ENCODE data around the gene KIF3B.
"Not testable (repeated sequence)": the region's sequence is repeated elsewhere in the genome, so short reads cannot be mapped to it uniquely, and the experiment has no call there.

Gene KIF3B

GRCh38 chr20:32294071-32294470, 16.6 kb downstream of the KIF3B start:
- DNase-seq (ENCODE audit: low read depth in 3 of 3, low spot score in 1 of 3) = no peak

DNA sequence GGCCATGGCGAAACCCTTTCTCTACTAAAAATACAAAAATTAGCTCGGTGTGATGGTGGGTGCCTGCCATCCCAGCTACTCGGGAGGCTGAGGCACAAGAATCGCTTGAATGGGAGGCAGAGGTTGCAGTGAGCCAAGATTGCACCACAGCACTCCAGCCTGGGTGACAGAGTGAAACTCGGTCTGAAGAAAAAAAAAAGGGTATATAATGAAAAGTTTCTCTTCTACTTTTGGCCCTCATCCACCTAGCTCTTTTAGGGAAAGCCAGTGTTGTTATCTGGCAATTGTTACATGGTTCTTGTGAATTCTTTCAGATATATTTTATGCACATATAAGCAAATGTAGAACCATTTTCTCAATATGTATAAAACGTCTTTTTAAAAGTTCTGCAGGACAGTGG, 19.0 kb downstream of the KIF3B start:
- no peak for DNase-seq (ENCODE audit: low read depth in 3 of 3, low spot score in 1 of 3)

DNA sequence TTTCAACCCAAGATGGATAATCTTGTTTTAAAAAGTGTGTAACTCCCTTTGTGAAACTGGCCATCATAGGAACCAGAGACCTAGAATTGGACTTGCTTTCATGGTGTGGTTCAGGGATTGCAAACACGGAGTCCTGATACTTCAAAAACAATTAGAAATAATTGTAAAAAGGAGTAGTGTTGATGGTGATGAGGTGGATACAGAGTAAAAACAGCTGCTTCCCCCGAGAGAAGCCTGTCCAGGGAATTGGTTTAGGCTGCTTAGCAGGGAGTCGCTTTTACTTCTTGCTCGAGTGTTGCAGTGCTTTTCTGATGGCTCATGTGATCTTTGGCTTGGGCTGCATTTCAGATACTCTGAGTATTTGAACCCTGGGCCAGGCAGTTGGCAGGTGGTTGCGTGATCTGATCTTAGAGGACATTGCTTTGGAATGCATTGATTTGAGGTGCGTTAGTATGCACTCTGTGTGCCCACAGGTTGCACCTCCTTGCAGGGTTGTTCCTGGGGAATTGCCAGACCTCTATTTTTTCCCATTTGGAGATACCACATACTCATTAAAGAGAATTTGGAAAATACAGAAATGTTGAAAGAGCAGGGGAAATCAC, 19.5 kb downstream of the KIF3B start:
- DNase-seq (ENCODE audit: low read depth in 3 of 3, low spot score in 1 of 3) = no peak

DNA sequence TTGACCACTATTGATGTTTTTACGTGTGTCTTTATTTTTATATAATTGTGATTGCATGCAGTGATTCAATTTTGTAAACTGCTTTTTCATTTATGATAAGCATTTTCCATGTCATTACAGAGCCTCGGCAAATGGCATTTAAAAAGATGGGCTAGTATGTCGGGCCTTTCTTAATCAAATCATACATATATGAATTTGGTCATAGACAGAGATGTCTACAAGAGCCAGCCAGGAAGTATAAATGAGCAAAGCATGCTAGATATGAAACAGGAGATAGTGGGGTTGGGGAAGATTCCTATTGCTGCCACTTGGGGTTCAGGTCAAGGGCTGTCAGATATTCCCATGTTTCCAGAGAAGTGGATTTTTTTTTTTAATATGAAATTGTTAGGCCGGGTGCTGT, 20.0 kb downstream of the KIF3B start:
- no peak for DNase-seq (ENCODE audit: low read depth in 3 of 3, low spot score in 1 of 3)

DNA sequence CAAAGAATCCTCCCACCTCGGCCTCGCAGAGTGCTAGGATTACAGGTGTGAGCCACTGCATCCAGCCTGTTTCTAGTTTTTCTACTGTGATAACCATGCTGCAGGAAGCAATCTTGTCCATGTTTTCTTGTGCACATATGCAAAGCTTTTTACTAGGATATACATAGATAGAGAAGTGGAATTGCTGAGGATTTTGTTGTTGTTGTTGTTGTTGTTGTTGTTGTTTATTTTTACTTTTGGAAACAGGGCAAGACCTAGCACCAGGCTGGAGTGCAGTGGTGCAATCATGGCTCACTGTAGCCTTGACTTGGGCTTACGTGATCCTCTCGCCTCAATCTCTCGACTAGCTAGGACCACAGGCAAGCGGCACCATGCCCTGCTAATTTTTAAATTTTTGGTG, 23.2 kb downstream of the KIF3B start:
- no peak for DNase-seq (ENCODE audit: low read depth in 3 of 3, low spot score in 1 of 3)

GRCh38 chr20:32301719-32302506, 24.5 kb downstream of the KIF3B start:
- DNase-seq (ENCODE audit: low read depth in 3 of 3, low spot score in 1 of 3) = no peak

DNA sequence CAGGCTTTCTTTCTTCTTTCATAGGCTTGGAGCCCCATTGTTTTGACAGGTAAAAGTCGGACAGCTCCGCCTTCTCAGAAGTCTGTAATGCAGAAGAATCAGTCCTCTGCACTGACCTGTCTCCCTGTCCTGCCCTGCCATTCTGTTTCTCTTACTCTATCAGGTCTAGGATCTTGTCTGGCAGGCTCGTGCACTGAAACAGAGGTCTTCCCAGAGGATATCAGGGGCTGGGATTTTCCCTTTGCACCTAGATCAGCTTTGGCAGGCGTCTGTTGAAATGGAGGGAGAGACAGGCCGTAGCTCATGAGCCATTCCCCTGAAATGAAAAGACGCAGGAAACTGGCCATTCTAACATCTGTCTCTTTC, 25.0 kb downstream of the KIF3B start:
- no peak for DNase-seq (ENCODE audit: low read depth in 3 of 3, low spot score in 1 of 3)

- DNase-seq (ENCODE audit: low read depth in 3 of 3, low spot score in 1 of 3) = no peak
Measured at GRCh38 chr20:32304131-32304746, 26.8 kb downstream of the KIF3B start.

DNA sequence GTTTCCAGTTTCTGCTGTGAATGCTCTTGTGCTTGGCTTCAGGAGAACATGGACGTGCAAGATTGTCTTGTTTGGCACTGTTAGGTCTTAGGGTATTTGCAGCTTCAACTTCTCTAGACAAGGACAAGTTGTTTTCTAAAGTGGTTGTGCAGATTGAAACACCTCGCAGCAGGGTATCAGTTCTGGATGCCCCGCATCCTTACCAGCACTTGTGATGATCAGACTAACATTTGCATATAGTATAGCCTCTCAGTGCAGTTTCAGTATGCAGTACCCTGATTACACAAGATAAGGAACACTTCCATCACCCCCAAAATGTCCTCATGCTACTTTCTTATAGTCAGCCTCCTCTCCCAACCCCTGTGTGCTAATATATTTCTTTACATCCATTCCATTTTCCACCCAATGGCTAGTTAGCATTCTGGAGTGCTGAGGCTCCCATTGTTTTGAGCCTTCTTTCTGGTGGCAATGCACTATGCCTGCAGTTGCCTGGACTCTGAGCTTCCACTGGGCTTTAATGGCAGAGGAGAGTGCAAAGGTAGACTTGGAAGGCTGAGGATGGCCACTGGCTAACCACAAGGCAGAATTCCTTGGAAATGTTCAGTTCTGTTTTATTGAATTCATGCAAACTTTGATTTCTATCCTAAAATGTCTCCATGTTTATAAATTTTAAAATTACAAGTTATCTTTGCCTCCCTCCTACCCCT, 35.4 kb downstream of the KIF3B start:
- no peak for DNase-seq (ENCODE audit: low read depth in 3 of 3, low spot score in 1 of 3)

DNA sequence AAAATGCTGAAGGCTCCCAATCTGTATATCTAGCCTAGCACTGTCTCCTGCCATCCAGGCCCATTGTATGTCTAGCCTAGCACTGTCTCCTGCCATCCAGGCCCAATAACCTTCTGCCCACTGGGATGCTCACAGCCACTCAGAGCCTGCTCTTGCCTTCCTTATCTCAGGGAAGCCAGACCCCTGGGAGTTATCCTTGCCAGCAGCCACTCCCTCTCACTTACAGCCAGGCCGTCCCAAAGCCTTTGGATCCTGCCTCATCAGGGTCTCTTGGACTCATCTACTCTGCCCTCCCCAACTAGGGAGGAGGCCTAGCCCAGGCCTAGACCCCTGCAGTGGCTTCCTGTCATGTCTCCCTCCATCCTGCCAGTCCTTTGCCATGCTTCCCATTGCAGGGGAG, 37.3 kb downstream of the KIF3B start:
- no peak for DNase-seq (ENCODE audit: low read depth in 3 of 3, low spot score in 1 of 3)

- no peak for DNase-seq (ENCODE audit: low read depth in 3 of 3, low spot score in 1 of 3)
Measured at GRCh38 chr20:32315399-32315798, 37.9 kb downstream of the KIF3B start.

DNA sequence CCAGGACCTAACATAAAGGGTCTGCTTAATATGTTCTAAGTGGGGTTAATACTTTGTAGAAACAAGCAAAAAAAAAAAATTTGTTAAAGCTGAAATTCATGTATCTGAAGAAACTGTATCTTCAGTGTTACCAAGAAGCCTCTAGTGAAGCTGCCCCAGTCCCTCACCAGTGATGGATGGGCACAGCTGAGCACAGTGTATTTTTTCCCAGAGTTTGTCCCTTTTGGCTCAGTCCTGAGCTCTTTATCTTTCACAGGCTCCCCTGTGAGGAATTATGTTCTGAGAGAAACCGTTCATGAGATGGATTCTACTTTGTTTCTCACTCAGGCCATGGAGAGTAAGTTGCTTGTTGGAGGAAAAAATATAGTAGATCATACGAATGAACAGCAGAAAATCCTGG, 38.4 kb downstream of the KIF3B start:
- no peak for DNase-seq (ENCODE audit: low read depth in 3 of 3, low spot score in 1 of 3)

DNA sequence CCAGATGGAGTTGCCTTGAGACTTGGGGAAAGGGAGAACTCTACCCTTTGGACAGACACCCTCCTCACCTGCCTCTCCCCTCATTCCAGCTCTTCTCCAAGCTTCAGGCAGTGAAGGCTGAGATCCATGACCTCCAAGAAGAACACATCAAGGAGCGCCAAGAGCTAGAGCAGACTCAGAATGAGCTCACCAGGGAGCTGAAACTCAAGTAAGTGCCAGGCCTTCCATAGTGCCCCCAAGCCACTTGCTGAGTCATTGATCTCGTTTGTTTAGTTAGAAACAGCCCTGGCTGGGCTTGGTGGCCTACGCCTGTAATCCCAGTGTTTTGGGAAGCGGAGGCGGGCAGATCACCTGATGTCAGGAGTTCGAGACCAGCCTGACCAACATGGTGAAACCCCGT, 39.2 kb downstream of the KIF3B start:
- DNase-seq (ENCODE audit: low read depth in 3 of 3, low spot score in 1 of 3) = no peak

DNA sequence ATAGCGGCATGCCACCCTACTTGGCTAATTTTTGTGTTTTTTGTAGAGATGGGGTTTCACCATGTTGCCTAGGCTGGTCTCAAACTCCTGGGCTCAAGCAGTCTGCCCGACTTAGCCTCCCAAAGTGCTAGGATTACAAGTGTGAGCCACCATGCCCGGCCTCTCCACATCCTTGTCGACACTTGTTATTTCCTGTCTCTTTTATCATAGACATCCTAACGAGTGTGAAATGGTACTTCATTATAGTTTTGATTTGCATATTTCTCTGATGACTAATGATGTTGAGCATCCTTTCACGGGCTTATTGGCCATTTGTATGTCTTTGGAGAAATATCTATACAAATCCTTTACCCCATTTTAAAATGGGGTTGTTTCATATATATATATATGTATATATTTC, 41.6 kb downstream of the KIF3B start:
- DNase-seq (ENCODE audit: low read depth in 3 of 3, low spot score in 1 of 3) = no peak

DNA sequence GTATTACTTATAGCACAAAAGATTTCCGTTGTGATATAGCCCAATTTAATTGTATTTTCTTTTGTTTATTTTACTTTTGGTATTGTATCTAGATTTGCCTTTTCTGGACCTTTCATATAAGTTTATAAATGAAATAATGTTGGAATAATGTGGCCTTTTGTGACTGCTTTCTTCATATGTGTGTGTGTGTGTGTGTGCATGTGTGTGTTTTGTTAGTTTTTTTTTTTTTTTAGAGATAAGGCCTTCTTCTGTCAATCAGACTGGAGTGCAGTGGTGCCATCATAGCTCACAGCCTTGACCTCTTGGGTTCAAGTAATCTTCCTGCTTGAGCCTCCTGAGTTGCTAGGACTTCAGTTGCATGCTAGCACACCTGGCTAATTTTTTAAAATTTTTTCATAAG, 42.9 kb downstream of the KIF3B start:
- no peak for DNase-seq (ENCODE audit: low read depth in 3 of 3, low spot score in 1 of 3)

DNA sequence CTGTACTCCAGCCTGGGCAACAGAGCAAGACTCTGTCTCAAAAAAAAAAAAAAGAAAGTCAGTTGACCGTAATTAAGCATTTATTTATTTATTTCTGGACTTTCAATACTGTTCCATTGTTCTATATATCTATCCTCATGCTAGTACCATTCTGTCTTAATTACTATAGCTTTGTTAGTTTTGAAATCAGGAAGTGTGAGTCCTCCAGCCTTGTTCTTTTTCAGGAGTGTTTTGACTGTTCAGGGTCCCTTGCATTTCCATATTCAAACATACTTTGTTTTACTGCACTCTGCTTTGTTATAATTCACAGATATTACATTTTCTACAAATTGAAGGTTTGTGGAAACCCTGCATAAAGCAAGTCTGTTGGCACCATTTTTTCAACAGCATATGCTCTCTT, 43.9 kb downstream of the KIF3B start:
- no peak for DNase-seq (ENCODE audit: low read depth in 3 of 3, low spot score in 1 of 3)

DNA sequence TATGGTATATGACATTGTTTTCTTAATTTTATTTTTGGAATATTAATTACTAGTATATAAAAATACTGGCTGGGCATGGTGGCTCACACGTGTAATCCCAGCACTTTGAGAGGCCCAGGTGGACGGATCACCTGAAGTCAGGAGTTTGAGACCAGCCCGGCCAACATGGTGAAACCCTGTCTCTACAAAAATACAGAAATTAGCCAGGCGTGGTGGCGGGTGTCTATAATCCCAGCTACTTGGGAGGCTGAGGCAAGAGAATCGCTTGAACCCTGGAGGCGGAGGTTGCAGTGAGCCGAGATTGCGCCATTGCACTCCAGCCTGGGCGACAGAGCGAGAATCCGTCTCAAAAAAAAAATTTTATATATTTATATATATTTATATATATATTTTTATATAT, 44.8 kb downstream of the KIF3B start:
- DNase-seq (ENCODE audit: low read depth in 3 of 3, low spot score in 1 of 3) = not testable (repeated sequence)

- not testable (repeated sequence) for DNase-seq (ENCODE audit: low read depth in 3 of 3, low spot score in 1 of 3)
Measured at GRCh38 chr20:32323761-32324160, 46.3 kb downstream of the KIF3B start.

DNA sequence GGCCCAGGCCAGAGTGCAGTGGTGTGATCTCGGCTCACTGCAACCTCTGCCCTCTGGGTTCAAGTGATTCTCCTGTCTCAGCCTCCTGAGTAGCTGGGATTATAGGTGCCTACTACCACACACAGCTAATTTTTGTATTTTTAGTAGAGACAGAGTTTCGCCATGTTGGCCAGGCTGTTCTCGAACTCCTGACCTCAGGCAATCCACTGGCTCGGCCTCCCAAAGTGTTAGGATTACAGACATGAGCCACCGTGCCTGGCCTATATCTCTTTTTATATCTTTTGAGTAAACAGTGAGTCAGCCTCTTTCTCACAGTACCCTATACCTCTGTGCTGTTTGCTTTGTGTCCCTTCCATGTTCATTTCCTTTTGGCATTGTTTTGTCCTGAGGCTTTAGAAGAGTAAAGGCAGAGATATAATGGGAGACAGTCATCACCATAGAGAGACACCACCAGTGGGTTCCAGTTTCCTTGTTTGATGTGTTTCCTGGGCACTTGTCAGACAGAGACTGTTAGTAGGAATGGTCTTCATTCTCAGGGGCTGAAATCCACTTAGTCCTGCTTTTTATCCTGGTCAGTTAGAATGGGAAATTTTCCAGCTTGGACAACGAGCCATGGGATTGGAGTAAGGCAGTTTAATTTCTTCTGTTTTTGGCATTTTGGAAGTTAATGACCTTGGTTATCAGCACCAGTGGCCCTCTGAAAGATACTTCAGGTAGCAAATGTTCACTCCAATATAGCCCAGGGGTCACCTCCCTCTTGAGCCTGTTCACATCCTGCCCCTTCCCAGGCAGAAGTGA, 48.5 kb downstream of the KIF3B start:
- DNase-seq (ENCODE audit: low read depth in 3 of 3, low spot score in 1 of 3) = no peak

DNA sequence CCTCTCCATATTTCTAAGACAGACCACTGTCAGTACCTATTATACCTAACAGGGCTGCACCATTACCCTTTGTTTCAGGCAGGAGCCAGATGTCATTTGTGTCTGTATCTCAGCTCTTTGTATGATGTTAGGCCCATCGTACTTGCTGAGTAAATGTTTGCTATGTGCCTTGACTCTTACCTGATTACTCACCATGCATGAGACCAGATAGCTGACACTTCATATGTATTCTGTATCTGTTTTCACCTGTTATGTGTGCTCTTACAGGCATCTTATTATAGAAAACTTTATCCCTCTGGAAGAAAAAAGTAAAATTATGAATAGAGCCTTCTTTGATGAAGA, 49.0 kb downstream of the KIF3B start:
- no peak for DNase-seq (ENCODE audit: low read depth in 3 of 3, low spot score in 1 of 3)

- no peak for DNase-seq (ENCODE audit: low read depth in 3 of 3, low spot score in 1 of 3)
Measured at GRCh38 chr20:32327087-32327681, 49.7 kb downstream of the KIF3B start.

Data from stimulated activated CD4-positive, alpha-beta T cell treated with anti-CD3 and anti-CD28 coated beads, TNF-alpha, amount 100 ng/mL, for 1 hour (primary cell).